Transverse colon (tissue), 4 donors: ENCODE measurements around the gene MCUB.

Source experiments
- POLR2A ChIP-seq: fragments of 450-650 bp; IDR thresholded peaks from one replicate; pipeline ENCODE4 v1.6.1; 2016; ENCODE audit warnings: antibody characterized with exemption, mild to moderate bottlenecking, moderate library complexity
- POLR2AphosphoS5 ChIP-seq, 3 donors: sonication (generic); formaldehyde crosslinking; IDR thresholded peaks; one replicate each; pipeline ENCODE4 v1.6.1; 2016; ENCODE audit warnings: antibody characterized with exemption in 3 of 3
- TF ChIP-seq, protein P1 (sequence below), 5 experiments: fragments of 200-600 bp in 3 of 5; fragments of 450-650 bp in 2 of 5; sonication (generic) in 3 of 5; IDR thresholded peaks; 1 replicate in 2 of 5; 2 replicates in 3 of 5; pipeline ENCODE4 v1.5.1; 2016 to 2017; ENCODE audit warnings: antibody characterized with exemption in 5 of 5, inconsistent platforms in 3 of 5, mild to moderate bottlenecking in 2 of 5, moderate library complexity in 1 of 5

DNA sequence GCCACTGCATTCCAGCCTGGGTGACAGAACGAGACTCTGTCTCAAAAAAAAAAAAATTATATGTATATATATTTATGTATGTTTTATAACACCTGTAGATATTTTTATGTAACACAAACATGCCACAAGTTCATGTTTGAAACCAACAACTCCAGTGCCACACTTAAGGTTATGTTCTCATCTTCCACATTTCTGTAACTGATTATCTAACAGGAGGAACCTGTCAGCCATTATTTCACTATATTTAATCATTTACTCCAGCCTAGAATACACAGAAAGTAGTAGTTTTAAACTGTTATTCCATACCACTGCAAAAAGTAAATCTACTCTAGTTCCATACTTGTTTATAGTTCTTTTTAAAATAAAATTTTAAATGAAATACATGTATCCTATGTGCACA lies 32.3 kb downstream of the MCUB start:
- TF ChIP-seq, protein P1, sequence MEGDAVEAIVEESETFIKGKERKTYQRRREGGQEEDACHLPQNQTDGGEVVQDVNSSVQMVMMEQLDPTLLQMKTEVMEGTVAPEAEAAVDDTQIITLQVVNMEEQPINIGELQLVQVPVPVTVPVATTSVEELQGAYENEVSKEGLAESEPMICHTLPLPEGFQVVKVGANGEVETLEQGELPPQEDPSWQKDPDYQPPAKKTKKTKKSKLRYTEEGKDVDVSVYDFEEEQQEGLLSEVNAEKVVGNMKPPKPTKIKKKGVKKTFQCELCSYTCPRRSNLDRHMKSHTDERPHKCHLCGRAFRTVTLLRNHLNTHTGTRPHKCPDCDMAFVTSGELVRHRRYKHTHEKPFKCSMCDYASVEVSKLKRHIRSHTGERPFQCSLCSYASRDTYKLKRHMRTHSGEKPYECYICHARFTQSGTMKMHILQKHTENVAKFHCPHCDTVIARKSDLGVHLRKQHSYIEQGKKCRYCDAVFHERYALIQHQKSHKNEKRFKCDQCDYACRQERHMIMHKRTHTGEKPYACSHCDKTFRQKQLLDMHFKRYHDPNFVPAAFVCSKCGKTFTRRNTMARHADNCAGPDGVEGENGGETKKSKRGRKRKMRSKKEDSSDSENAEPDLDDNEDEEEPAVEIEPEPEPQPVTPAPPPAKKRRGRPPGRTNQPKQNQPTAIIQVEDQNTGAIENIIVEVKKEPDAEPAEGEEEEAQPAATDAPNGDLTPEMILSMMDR (IDR thresholded peaks at IDR 0.05): no peak
- no peak for TF ChIP-seq POLR2A
- no peak for TF ChIP-seq POLR2AphosphoS5 (IDR thresholded peaks at IDR 0.05)
